Naive thymus-derived CD4-positive, alpha-beta T cell (primary cell): ENCODE measurements around the gene DISP1. TPM values are rescaled to one million over a fixed set of nuclear protein-coding genes. Genes with fewer than 3 reads are reported as not detected.

ENCODE experiments used
- ATAC-seq: fragments of 150-1000 bp; cut with Tn5 transposase; 2 replicates; pipeline ENCODE4 v1.10.0; 2021; ENCODE audit warnings: mild to moderate bottlenecking, moderate library complexity
- CTCF ChIA-PET: fragments of 350-600 bp; sonication (Branson Sonifier 250); formaldehyde crosslinking; loops from one replicate; lab custom pipeline; 2021; ENCODE audit warnings: antibody characterized with exemption; lab: Charles Lee
- POLR2A ChIA-PET: fragments of 350-600 bp; sonication (Branson Sonifier 250); formaldehyde crosslinking; loops from one replicate; lab custom pipeline; 2021; ENCODE audit warnings: antibody characterized with exemption, inconsistent platforms; lab: Charles Lee
- DNase-seq, 9 donors: peaks; one replicate each; pipeline versions ENCODE4 v3.0.0 to v3.0.0-alpha.2; 2020 to 2022; ENCODE audit warnings: mixed read lengths in 1 of 9
- H3K27ac ChIP-seq: one replicate; pipeline ENCODE4 v1.7.0; 2013; ENCODE audit warnings: mild to moderate bottlenecking, low read depth, low read length, moderate library complexity
- H3K27me3 ChIP-seq, 2 donors: one replicate each; pipeline ENCODE4 v1.7.0; 2013; ENCODE audit warnings: low read length in 2 of 2, mild to moderate bottlenecking in 2 of 2, moderate library complexity in 2 of 2; ENCODE audit not compliant: control insufficient read depth in 2 of 2, insufficient read depth in 2 of 2
- H3K36me3 ChIP-seq, 3 experiments: 1 replicate in 2 of 3; 2 replicates in 1 of 3; pipeline ENCODE4 v1.7.0; 2013; ENCODE audit warnings: low read length in 3 of 3, mild to moderate bottlenecking in 3 of 3, moderate library complexity in 1 of 3; ENCODE audit not compliant: insufficient read depth in 3 of 3, control insufficient read depth in 2 of 3
- H3K4me1 ChIP-seq, 2 donors: one replicate each; pipeline ENCODE4 v1.7.0; 2013; ENCODE audit warnings: low read length in 2 of 2, mild to moderate bottlenecking in 2 of 2, moderate library complexity in 1 of 2; ENCODE audit not compliant: control insufficient read depth in 2 of 2, insufficient read depth in 2 of 2
- H3K4me3 ChIP-seq: 2 replicates; pipeline ENCODE4 v1.7.0; 2013; ENCODE audit warnings: mild to moderate bottlenecking, low read length
- H3K9me3 ChIP-seq, 3 experiments: 1 replicate in 2 of 3; 2 replicates in 1 of 3; pipeline ENCODE4 v1.7.0; 2013; ENCODE audit warnings: low read length in 3 of 3; ENCODE audit not compliant: control insufficient read depth in 2 of 3
- H3K27ac Mint-ChIP-seq, 9 donors: one replicate each; pipeline ENCODE4 v1.8.0; 2020 to 2022; ENCODE audit warnings: mixed read lengths in 9 of 9, mild to moderate bottlenecking in 8 of 9, moderate library complexity in 5 of 9, inconsistent platforms in 2 of 9
- H3K27me3 Mint-ChIP-seq, 5 donors: one replicate each; pipeline ENCODE4 v1.8.0; 2021 to 2022; ENCODE audit warnings: mixed read lengths in 5 of 5, mild to moderate bottlenecking in 1 of 5
- H3K36me3 Mint-ChIP-seq, 5 donors: one replicate each; pipeline ENCODE4 v1.8.0; 2020 to 2022; ENCODE audit warnings: mixed read lengths in 5 of 5, mild to moderate bottlenecking in 3 of 5, inconsistent platforms in 1 of 5
- H3K4me1 Mint-ChIP-seq, 7 donors: one replicate each; pipeline ENCODE4 v1.8.0; 2020 to 2022; ENCODE audit warnings: mixed read lengths in 7 of 7, mild to moderate bottlenecking in 3 of 7, inconsistent platforms in 1 of 7
- H3K4me3 Mint-ChIP-seq, 10 donors: one replicate each; pipeline ENCODE4 v1.8.0; 2020 to 2022; ENCODE audit warnings: mild to moderate bottlenecking in 10 of 10, mixed read lengths in 10 of 10, moderate library complexity in 6 of 10, inconsistent platforms in 2 of 10
- H3K9me3 Mint-ChIP-seq, 11 donors: one replicate each; pipeline ENCODE4 v1.8.0; 2020 to 2022; ENCODE audit warnings: mixed read lengths in 11 of 11, mild to moderate bottlenecking in 4 of 11, inconsistent platforms in 1 of 11, moderate library complexity in 1 of 11
- intact Hi-C, 2 donors: fragments of 100-400 bp; cut with micrococcal nuclease; formaldehyde crosslinking; loops; one replicate each; pipeline ENCODE4 v1.15.1; 2023
- polyA plus RNA-seq, 2 donors: library from polyadenylated mRNA; unstranded; fragments of 300-500 nt; fragmentation: Illumina TruSeq; gene quantifications; one replicate each; pipeline ENCODE4 v1.2.3, GENCODE V29; 2021
- total RNA-seq, 6 experiments: library from RNA in 5 of 6; stranded (reverse) in 5 of 6; gene quantifications; 1 replicate in 5 of 6; 2 replicates in 1 of 6; pipeline ENCODE4 v1.2.3 and lab custom pipeline; 2021 to 2026

The DISP1 gene, protein sequence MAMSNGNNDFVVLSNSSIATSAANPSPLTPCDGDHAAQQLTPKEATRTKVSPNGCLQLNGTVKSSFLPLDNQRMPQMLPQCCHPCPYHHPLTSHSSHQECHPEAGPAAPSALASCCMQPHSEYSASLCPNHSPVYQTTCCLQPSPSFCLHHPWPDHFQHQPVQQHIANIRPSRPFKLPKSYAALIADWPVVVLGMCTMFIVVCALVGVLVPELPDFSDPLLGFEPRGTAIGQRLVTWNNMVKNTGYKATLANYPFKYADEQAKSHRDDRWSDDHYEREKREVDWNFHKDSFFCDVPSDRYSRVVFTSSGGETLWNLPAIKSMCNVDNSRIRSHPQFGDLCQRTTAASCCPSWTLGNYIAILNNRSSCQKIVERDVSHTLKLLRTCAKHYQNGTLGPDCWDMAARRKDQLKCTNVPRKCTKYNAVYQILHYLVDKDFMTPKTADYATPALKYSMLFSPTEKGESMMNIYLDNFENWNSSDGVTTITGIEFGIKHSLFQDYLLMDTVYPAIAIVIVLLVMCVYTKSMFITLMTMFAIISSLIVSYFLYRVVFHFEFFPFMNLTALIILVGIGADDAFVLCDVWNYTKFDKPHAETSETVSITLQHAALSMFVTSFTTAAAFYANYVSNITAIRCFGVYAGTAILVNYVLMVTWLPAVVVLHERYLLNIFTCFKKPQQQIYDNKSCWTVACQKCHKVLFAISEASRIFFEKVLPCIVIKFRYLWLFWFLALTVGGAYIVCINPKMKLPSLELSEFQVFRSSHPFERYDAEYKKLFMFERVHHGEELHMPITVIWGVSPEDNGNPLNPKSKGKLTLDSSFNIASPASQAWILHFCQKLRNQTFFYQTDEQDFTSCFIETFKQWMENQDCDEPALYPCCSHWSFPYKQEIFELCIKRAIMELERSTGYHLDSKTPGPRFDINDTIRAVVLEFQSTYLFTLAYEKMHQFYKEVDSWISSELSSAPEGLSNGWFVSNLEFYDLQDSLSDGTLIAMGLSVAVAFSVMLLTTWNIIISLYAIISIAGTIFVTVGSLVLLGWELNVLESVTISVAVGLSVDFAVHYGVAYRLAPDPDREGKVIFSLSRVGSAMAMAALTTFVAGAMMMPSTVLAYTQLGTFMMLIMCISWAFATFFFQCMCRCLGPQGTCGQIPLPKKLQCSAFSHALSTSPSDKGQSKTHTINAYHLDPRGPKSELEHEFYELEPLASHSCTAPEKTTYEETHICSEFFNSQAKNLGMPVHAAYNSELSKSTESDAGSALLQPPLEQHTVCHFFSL (N-terminal part only)
- total RNA-seq (1 to 10 TPM; 1.7 to 4.6 (median 3.0) TPM), polyA plus RNA-seq (1 to 10 TPM; 1.8 to 3.6 TPM), total RNA-seq (lab: John Stamatoyannopoulos, UW) (7.0 reads per million, percentile 29 among the genes with 10 or more reads in this experiment)

GRCh38 chr1:222814536-222815439 is at the start of gene DISP1:
Gene DISP1 (plus strand): TSS chr1:222815039. CDS start chr1:222942824, 127,785 bp downstream.
- ATAC-seq = peak; percentile 90
- CTCF ChIA-PET = no interaction called here
- peak within 1 kb of the TSS; percentile 87 to 97 (median 95) for H3K4me3 Mint-ChIP-seq
- Histone ChIP-seq H3K4me1 (no peaks in the 10 kb centered on the region), H3K36me3 (peaks cover 0 to 5% (median 0%) of the 10 kb centered on the region in 3 experiments), H3K27me3 (no peaks in the 10 kb centered on the region), H3K27ac (peak within 1 kb of the TSS; percentile 78), H3K9me3 (no peaks in the 10 kb centered on the region), H3K4me3 (peak within 1 kb of the TSS; percentile 77)
- H3K36me3 Mint-ChIP-seq = peaks cover 0 to 3% (median 0%) of the 10 kb centered on the region in 5 donors
- intact Hi-C loops = loop anchor here (1.0 to 10.0 kb wide), 7 partner anchors 102 to 1070 kb away; partner anchors contain the start of genes AIDA (in 2 of the 2), BROX (in 2 of the 2), DUSP10 (in 1 of the 2) and MIA3 (in 1 of the 2)
- peaks cover 17 to 37% (median 29%) of the 10 kb centered on the region in 7 donors for H3K4me1 Mint-ChIP-seq
- peak within 1 kb of the TSS; percentile 79 to 96 (median 89) for H3K27ac Mint-ChIP-seq
- peak; percentile 46 to 71 (median 60) for DNase-seq
- peaks cover 0 to 13% (median 0%) of the 10 kb centered on the region in 5 donors for H3K27me3 Mint-ChIP-seq
- H3K9me3 Mint-ChIP-seq = peaks cover 0 to 3% (median 0%) of the 10 kb centered on the region in 11 donors
- POLR2A ChIA-PET = no interaction called here

- no peaks in the 10 kb centered on the region for H3K27me3 ChIP-seq
- intact Hi-C loops = no loop called here
- no peak overlapping the region for H3K4me3 Mint-ChIP-seq
- H3K36me3 Mint-ChIP-seq = peaks cover 0 to 15% (median 6%) of the 10 kb centered on the region in 5 donors
- H3K4me1 ChIP-seq = no peaks in the 10 kb centered on the region
- no peak overlapping the region for H3K27ac Mint-ChIP-seq
- DNase-seq (no peak), ATAC-seq (no peak)
- peaks cover 0 to 9% (median 0%) of the 10 kb centered on the region in 3 experiments for H3K9me3 ChIP-seq
- ChIA-PET CTCF (no interaction called here), POLR2A (no interaction called here)
- peaks cover 2 to 19% (median 10%) of the 10 kb centered on the region in 5 donors for H3K27me3 Mint-ChIP-seq
- peaks cover 0 to 15% (median 6%) of the 10 kb centered on the region in 7 donors for H3K4me1 Mint-ChIP-seq
- no peaks in the 10 kb centered on the region for H3K36me3 ChIP-seq
- H3K4me3 ChIP-seq = no peak overlapping the region
- H3K9me3 Mint-ChIP-seq = peaks cover 11 to 34% (median 17%) of the 10 kb centered on the region in 11 donors
- H3K27ac ChIP-seq = no peak overlapping the region
Observed at GRCh38 chr1:222767152-222767571, 47.7 kb upstream of the DISP1 start.

- H3K27me3 ChIP-seq = no peaks in the 10 kb centered on the region
- peak overlapping the region in 1 of 9 donors; percentile 64 for H3K27ac Mint-ChIP-seq
- no peaks in the 10 kb centered on the region for H3K36me3 ChIP-seq
- no peak overlapping the region for H3K4me3 ChIP-seq
- H3K9me3 ChIP-seq = peaks cover 0 to 9% (median 0%) of the 10 kb centered on the region in 3 experiments
- POLR2A ChIA-PET = no interaction called here
- intact Hi-C loops = no loop called here
- peaks cover 0 to 15% (median 6%) of the 10 kb centered on the region in 5 donors for H3K36me3 Mint-ChIP-seq
- no peak overlapping the region for H3K4me3 Mint-ChIP-seq
- DNase-seq (no peak), ATAC-seq (no peak)
- H3K27me3 Mint-ChIP-seq = peaks cover 4 to 18% (median 8%) of the 10 kb centered on the region in 5 donors
- peaks cover 0 to 8% of the 10 kb centered on the region in 2 donors for H3K4me1 ChIP-seq
- no peak overlapping the region for H3K27ac ChIP-seq
- H3K4me1 Mint-ChIP-seq = peaks cover 11 to 27% (median 17%) of the 10 kb centered on the region in 7 donors
- CTCF ChIA-PET = no interaction called here
- peaks cover 11 to 34% (median 15%) of the 10 kb centered on the region in 11 donors for H3K9me3 Mint-ChIP-seq
Observed at GRCh38 chr1:222768592-222768991, 46.2 kb upstream of the DISP1 start.

- Histone ChIP-seq H3K36me3 (no peaks in the 10 kb centered on the region), H3K27ac (no peak overlapping the region), H3K9me3 (peaks cover 0 to 9% (median 0%) of the 10 kb centered on the region in 3 experiments), H3K4me3 (no peak overlapping the region), H3K27me3 (no peaks in the 10 kb centered on the region), H3K4me1 (peaks cover 0 to 8% of the 10 kb centered on the region in 2 donors)
- ChIA-PET CTCF (no interaction called here), POLR2A (interaction anchor here (0.6 kb wide), 1 partner anchor 396 kb away, joined by 3 read pairs; no protein-coding TSS in a partner anchor)
- Mint-ChIP-seq H3K4me3 (no peak overlapping the region), H3K27ac (no peak overlapping the region), H3K27me3 (peaks cover 4 to 16% (median 5%) of the 10 kb centered on the region in 5 donors), H3K9me3 (peaks cover 9 to 33% (median 15%) of the 10 kb centered on the region in 11 donors), H3K4me1 (peaks cover 11 to 27% (median 17%) of the 10 kb centered on the region in 7 donors), H3K36me3 (peaks cover 0 to 15% (median 6%) of the 10 kb centered on the region in 5 donors)
- ATAC-seq (no peak), DNase-seq (no peak)
- intact Hi-C loops = no loop called here
Observed at GRCh38 chr1:222769181-222769580, 45.7 kb upstream of the DISP1 start.

GRCh38 chr1:222769971-222770620 is 44.7 kb upstream of the DISP1 start:
- ChIA-PET CTCF (no interaction called here), POLR2A (interaction anchor here (0.6 kb wide), 1 partner anchor 395 kb away, joined by 3 read pairs; no protein-coding TSS in a partner anchor)
- peaks cover 0 to 15% (median 6%) of the 10 kb centered on the region in 5 donors for H3K36me3 Mint-ChIP-seq
- DNase-seq = no peak
- no peak overlapping the region for H3K4me3 Mint-ChIP-seq
- ATAC-seq = no peak
- H3K4me1 Mint-ChIP-seq = peaks cover 11 to 27% (median 17%) of the 10 kb centered on the region in 7 donors
- Histone ChIP-seq H3K36me3 (no peaks in the 10 kb centered on the region), H3K4me3 (no peak overlapping the region), H3K4me1 (peaks cover 0 to 8% of the 10 kb centered on the region in 2 donors), H3K27ac (no peak overlapping the region), H3K9me3 (peaks cover 0 to 9% (median 0%) of the 10 kb centered on the region in 3 experiments), H3K27me3 (no peaks in the 10 kb centered on the region)
- peaks cover 0 to 13% (median 7%) of the 10 kb centered on the region in 5 donors for H3K27me3 Mint-ChIP-seq
- H3K9me3 Mint-ChIP-seq = peaks cover 5 to 29% (median 15%) of the 10 kb centered on the region in 11 donors
- peak overlapping the region in 1 of 9 donors; percentile 68 for H3K27ac Mint-ChIP-seq
- intact Hi-C loops = no loop called here
